CD4-positive, alpha-beta T cell treated with Interleukin-4 for 1 hour (primary cell): Measurements from ENCODE around the gene SIGLEC6.
A peak's percentile ranks its signal among the peaks of the same experiment; 100 is the strongest.

Source experiments
- DNase-seq, 2 donors: peaks; one replicate each; pipeline ENCODE4 v3.0.0-alpha.2; 2020 to 2022

Gene SIGLEC6

DNA sequence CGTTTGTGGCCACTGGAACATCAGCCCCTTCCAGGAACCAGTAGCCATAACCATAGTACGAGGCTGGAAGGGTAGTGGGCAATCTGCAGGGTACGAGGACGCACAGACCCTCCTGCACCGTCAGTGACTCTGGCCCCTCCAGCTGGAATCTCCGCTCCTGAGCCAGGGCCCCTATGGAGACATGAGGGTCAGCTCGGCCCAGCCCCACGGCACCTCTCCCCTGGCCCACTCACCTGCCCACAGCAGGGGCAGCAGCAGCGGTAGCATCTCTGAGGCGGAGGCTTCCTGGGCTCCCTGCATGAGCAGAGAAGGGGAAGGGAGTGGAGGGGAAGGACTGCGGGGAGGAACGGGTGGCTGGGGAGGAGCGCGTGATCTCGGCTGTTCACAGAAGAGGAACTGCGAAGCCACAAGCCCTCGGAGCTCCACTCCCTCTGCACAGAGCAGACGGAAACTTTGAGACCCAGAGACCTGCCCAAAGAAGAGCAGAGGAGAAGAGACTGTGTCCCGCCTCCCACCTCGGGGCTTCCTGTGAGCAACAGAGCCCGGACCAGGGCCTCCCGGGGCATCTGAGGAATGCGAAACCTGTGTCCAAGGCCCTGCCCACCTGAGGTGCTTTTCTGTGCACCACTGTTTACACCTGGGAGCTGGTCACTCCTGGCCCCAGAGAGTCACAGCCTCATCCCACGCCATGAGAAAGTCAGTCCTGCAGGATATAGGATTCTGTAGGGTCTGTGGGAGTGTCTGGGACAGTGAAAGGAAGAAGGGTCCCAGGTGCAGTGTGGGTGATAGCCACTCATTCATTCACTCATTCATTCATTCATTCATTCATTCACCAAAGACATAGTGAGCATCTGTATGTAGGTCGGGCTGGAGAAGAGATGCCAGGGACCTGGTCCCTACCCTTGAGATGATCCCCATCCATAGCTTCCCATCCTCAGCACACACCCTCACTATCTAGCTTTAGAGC lies at the start of gene SIGLEC6:
Gene SIGLEC6 (minus strand): TSS at position 322 of the 967 bp plus-strand sequence. CDS start 22 bp downstream, at position 300.
- peak; percentile 34 to 77 for DNase-seq

DNA sequence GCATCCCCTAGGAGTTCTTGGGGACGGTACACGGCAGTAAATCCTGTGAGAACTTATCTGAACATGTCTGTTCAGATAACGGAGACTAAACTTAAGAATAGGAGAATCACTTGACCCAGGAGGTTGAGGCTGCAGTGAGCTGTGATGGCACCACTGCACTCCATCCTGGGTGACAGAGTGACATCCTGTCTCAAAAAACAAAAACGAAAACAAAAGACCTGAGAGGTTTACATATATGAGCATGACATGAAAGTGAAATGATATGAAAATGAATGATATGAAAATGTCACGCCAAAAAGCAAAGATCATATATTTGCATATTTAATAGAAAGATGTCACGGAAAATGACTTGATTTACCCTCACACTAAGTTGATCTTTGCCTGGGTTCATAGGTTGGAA lies 45.4 kb upstream of the SIGLEC6 start:
- no peak for DNase-seq

DNA sequence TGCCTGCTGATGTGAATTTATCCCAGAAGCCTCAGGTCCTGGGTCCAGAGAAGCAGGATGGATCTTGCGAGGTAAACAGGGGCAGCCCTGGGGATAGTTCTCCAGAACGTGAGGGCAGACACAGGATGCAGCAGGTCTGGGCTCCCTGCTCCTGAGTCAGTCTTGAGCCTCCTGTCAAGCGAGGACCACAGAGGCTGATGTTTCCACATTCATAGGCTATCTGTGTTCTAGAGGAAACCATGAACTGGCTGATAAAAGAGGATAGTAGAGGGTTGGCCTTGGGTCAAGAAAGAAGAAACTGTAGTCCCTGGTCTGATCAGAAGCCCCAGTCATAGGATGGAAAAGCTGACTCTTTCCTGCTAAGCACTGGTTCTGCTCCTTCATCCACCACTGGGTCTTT lies 41.9 kb upstream of the SIGLEC6 start:
- DNase-seq: no peak

DNA sequence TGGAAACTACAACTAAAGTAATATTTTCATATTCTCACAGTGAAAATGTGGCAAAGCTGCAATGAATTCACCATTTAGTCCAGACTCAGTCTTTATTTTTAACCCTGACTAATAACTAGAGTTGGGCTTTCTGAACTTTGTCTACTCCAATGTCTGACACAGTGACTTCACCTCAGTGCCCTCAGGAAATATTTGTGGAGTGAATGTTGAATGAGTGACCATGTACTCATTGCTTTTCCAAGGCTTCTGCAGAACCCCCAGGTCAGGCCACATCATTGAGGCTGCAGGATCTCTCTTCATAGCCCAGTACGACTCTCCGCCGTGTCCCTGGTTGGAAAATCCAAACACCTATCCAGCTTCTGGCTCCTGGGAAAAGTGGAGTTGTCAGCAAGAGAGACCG lies 41.4 kb upstream of the SIGLEC6 start:
- no peak for DNase-seq

DNA sequence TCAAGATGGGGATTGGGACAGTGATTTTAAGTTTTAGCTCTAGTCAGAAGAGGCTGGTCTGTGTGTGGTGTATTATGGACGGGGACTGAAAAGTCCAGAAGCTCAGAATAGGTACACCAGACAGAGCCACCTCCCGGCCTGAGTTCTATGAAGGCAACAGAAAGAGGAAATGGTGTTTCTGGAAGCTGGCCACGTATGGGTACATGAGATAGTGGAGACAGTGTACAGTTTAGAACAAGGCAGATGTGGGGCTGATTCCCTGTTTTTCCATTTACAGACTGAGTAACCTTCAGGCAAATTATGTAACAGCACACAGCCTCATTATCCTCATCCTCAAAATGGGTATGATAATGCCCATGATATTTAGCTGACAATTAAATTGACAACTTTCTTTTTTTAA lies 40.9 kb upstream of the SIGLEC6 start:
- DNase-seq: no peak

DNA sequence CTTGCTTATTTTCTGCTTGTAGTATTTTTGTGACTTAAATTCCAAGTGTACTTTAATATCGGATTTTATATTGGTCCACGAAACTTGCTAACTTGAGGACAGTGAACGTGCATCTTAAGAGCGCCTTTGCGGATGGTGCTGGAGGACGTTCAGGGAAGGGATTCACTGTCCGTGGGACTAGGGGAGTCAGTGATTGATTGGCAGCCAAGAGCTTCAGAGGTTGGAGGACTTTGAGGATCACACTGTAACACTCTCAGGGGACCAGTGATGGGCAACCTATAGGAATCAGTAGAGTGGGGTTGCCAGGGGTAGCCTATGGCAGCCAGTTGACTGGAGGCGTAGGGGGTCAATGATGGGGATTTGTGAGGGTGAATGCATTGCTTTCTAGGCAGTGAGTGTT lies 40.1 kb upstream of the SIGLEC6 start:
- DNase-seq: no peak

DNA sequence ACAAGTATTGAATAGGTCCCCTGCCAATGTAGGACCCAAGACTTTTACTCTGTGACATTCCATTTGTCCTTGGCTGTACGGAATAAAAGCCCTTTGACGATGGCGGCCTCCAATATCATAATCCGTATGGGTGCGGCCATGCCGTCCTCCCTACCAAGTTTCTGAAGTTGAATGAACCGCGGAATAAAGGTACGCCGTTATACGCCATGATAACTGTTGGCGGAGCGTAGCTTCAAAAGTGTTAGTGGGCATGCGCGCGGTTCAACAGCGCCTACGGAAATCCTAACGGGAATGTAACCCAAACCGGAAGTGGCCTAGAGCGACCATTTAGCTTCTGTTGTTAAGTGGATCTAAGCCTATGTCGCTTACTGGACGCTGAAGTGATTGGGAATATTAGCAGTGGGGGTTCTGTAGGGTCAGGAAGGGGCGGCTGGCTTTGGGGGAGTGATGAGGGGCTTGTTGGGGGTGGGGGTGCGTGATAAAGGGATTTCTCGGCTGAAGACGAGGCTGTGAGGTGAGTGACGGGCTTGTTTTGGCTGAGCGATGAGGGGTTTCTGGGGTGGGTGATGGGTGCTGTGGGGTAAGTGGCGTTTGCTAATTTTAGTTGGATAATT lies 39.6 kb upstream of the SIGLEC6 start, which contains the start of gene ZNF175:
Gene ZNF175 (plus strand): TSS at position 322 of the 614 bp plus-strand sequence. CDS start 2,047 bp downstream, outside the sequence.
- DNase-seq: peak; percentile 90 to 91

DNA sequence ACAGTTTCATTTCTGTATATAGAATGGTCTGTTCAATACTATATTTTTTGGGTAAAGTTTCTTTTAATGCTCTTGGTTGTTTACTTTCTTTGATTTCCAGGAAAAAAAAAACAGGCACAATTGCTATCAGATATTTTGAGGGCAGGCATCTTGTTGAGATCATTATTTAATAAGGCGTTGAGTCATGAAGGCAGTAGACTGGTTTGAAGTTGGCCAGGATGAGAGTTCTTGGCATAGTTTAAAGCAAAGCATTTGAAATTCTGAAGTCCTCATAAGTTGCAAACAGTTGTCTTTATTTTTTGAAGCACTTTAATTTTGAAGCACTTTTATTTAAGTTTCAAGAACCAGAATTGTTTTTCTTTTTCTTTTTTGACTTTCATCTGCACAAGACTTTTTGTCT lies 37.0 kb upstream of the SIGLEC6 start:
- no peak for DNase-seq

DNA sequence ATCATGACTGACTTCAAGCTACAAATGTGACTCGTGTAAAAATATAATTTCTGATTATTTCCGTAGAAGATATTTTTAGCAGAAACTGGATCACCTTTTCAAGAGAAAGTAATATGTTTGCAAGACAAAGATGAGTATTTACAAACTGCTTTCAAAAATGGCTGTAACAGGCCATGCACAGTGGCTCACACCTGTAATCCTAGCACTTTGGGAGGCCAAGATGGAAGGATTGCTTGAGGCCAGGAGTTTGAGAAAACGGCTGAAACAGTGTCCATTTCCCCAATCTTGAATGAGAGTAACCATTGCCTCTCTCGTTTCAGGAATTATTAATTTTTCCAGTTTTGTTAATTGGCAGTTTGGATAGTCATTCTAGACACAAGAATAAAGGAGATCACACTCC lies 36.1 kb upstream of the SIGLEC6 start:
- no peak for DNase-seq

DNA sequence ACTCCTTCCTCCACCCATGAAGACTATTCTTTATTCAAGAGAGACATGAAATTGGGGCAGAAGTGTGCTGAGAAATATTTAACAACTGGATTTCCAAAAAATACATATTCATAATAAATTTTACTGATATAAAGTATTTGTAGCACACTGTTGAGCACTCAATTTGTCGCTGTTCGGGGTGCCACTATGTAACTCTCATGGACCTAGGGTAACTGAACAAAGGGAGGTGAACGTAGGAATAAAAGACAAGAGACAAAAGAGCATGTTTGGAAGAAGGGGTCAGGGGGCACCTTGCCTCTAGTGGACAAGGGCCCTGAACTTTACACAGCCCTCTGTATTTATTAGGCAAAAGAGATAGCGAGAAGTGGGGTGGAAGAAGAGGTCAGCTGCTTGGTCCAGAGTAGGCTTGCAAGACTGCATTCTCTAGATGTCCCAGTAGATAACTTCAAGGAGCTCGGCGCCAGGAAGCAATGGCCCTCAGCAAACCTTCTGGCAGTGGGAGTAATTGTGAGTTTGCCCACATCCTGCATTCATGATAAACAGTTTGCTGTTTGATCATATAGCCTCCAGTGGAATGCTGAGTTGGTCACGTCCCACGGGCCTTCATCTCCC lies 35.1 kb upstream of the SIGLEC6 start:
- DNase-seq: no peak

DNA sequence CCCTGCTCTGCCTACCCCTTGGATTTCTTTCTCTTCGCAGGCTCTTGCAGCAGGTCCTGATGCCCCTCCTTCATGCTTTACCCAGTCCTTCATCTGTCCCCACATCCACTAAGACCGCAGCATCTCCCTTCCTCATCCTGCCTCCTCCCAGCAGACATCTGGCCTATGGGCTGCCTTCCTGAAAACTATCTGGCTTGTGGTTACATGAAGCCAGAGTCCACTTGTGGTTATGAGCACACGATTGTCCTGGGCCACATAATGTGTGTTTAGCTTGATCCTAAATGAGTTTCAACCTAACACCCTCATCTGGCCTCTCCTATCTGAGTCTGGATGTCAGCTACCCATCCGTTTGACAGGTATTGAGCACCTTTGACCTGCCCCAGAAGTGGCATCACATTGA lies 34.1 kb upstream of the SIGLEC6 start:
- no peak for DNase-seq

DNA sequence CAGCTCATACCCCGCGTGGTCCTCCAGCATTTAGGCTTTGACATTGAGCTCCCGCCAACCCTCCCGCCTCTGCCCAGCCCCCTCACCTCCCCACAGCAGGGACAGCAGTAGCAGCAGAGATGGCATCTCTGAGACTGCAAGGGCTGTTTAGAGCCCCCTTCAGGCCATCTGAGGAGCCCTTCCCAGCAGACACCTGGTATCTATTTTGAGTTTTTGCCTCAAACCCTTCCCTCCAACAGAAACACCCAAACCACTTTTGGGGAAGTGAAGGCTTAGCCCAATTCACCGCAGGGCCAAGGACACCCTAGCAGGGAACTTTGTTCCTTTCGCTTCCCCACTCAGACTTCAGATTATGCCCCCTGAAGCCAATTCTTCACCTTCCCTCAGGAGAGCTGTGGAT lies 33.3 kb upstream of the SIGLEC6 start:
- DNase-seq: no peak

DNA sequence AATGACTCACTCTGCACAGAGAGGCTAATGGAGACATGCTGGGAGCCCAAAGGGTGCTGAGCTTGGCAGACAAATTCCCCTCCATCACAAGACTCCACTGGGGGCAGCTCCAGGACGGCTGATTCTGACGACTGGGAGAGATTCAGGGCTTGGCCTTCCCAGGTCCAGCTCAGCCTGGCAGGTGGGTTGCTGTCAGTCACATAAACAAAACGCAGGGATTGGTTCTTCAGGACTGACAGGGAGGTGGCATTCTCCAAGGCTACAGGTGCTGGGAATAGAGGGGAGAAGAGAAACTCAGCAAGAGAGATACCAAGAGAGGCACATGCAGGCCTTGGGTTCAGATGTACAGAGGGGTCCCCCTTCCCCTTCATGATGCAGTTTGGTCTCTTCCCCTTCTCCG lies 28.9 kb upstream of the SIGLEC6 start:
- DNase-seq: no peak

DNA sequence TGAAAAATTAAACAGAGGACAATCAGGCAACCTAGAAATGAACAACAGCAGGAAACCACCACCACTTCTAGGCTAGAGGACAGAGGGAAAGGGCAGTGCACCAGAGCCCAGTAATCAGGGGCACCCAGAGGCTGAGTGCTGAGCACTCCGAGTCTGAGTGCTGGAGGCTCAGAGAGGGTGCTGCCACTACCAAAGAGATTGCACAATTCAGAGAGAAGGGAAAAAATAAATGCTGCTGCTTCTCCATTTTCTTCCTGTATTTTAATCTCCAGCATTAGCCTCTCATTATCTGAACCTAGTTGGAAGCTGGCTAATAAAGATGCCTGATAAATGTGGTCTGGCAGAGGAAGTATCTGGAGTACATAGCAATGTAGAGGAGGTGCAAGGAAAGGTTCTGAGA lies 27.8 kb upstream of the SIGLEC6 start:
- DNase-seq: no peak

DNA sequence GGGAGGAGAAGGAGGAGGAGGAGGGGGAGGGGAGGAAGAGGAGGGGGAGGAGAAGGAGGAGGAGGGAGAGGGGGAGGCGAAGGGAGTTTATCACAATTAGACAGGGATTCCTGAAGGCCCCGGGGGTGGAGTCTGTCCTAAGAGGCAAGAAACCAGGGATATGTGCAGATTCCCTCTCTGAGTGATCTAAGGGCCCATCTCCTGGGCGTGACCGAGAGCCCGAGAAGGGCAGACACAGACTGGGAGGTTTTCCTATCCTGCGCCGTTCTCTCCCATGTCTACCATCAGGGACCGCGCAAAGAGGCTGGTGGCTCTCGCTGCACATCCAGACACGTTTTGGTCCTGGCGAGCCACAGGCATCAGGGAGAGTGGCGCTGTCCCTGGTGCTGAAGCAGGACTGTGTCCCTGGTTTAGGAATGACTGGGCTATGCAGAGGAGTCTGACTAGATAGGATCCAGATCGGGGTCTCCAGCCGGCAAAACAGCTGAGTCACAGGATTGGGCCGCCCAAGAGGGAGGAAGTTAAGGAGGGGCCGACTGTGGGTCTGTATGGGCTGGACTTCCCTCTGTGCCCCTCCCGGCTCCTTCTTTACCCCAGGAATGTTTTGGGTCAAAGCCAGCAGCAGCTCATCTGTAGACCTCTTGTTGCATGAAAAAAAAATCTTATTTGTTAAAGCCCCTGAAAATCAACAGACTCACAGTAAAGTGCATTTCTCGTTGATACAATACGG lies 21.7 kb upstream of the SIGLEC6 start:
- DNase-seq: peak in 1 of 2 donors; percentile 41

DNA sequence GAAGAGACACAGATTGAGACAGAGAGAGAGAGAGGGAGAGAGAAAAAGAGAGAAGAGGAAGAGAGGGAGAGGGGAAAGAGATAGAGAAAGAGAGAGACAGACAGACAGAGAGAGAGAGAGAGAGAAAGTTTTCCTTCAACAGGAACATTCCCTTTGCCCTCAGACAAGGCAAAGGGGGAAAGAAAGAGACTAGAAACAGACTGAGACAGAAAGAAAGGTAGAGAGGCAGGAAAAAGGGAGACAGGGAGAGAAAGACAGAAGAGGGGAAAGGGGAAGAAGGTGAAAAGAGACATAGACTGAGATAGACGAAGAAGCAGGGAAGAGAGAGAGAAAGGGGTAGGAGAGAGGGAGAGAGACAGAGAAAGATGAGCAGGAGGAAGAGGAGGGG lies 21.1 kb upstream of the SIGLEC6 start:
- DNase-seq: no peak

DNA sequence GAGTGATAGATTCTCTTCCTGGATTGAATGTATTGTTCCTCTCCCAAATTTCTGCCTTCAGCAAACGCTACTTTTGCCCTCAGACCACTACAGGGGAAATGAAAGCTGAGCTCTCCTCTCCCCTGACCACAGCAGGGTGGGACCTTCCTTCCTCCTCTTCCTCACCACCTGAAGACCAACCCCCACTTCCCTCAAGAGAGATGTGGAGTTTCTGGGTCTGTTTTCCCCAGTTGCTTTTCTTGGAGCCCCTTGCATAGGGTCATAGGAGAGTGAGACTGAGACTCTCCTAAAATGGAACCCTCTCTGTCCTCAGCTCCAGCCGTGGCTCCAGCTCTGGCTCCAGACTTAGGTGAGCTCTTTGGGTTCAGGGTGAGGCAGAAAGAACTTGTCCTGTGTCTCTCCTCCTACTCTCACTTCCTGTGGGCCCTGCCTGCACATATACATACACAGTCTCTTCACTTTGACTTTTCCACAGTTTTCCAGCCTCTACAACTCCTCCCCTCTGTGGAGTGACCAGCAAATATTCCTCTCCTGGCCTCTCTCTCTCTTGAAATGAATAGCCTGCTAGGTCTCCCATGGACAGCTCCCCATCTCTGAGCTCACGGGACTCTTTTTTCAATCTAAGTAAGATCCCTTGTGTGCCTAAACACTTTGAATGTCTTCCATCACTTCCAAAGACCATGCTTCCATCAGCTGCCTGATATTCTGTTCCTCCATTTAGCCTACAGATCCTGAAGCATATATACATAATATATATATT lies 20.4 kb upstream of the SIGLEC6 start:
- DNase-seq: no peak

DNA sequence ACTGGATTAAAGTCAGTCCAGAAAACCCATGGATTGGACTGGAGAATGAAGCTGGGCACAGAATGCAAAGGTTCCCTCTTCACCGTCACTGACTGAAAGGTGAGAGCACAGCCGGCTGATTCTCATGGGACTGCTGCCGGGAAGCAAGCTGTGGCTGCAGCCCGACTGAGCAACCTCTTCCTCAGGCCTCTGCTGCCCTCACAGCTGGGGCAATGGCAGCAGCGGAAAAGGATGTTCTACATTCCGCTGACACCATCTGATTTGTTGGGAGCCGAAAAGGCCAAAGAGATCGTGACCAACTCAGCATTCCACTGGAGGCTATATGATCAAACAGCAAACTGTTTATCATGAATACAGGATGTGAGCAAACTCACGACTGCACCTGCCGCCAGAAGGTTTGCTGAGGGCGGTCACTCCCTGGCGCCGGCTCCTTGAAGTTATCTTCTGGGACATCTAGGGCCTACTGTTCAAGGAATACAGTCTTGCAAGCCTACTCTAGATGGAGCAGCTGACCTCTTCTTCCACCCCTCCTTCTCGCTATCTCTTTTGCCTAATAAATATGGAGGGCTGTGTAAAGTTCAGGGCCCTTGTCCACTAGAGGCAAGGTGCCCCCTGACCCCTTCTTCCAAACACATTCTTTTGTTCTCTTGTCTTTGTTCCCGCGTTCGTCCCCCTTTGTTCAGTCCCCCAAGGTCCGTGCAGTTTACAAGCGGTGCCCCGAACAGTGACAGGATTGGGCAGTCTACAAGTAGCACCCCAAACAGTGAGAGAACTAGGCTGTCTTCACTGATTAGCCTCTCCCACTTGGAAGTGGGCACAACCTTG lies 19.6 kb upstream of the SIGLEC6 start:
- no peak for DNase-seq

DNA sequence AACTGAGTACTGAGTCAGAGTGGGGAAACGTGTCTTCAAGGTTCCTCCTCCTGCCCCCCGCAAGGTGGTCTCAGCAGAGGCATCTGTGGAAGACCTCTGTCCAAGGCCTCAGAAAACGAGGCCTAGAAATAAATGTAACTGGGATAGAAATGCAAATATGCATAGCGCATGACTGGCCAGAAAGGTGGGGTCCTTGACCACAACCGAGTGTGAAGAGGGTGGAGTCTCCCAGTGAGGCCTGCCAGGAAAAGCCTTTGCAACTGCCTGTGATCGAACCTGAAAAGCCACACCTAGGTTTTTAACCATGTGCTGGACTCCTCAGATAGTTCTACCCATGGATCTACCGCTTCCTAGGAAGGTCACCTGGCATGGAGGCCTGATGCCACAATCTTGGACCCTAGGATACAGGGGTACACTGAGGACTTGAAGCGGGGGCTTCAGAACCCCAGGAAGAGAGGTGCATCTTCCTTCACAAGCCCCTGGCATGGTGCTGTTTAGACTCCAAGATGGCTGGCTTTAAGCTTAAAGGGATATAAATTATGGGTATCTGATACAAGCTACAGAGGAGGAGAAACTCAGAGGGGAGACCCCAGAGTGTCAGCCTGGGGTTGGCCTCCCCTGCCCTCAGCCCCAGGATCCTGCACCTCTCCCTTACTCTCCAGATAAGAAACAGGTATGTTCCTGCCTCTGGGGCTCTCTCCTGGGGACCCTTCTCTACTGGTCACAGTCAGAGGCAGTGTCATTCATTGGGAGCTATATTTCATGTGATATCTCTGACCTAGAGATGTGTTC lies 18.3 kb upstream of the SIGLEC6 start:
- no peak for DNase-seq

DNA sequence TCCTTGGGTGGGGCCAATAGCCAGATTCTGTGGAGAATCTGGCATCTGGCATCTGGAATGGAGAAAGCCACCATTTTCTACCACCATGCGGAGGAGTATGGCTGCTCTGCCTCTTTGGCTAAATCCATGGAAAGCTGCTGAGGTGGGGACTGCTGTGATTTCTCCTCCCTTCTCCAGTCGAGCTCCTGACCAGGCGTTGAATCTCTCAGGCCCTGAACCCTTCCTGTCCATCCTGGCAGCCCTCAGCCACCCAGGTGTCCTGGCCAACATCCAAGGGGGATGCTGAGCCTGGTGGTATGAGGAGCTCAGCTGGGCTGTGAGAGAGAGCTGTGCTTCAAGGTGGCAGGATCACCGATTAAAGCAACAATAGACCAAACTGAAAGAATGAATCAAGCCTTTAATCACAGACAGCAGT lies 17.4 kb upstream of the SIGLEC6 start:
- DNase-seq: no peak
